ENCODE measurements around the gene TCF19.
"Not testable (repeated sequence)": the region's sequence is repeated elsewhere in the genome, so short reads cannot be mapped to it uniquely, and the experiment has no call there.

Gene TCF19

GRCh38 chr6:31162463-31163165, 4.2 kb downstream of the TCF19 start:
- no peak for DNase-seq

GRCh38 chr6:31163922-31164321, 5.5 kb downstream of the TCF19 start:
- no peak for DNase-seq

GRCh38 chr6:31164475-31165063, 6.2 kb downstream of the TCF19 start:
- not testable (repeated sequence) for DNase-seq

- DNase-seq = not testable (repeated sequence)
Observed at GRCh38 chr6:31165064-31165832, 6.9 kb downstream of the TCF19 start.

- DNase-seq = no peak
Observed at GRCh38 chr6:31165986-31166385, 7.6 kb downstream of the TCF19 start.

GRCh38 chr6:31168606-31169005, 10.2 kb downstream of the TCF19 start:
- DNase-seq = no peak

GRCh38 chr6:31169123-31169857, 10.9 kb downstream of the TCF19 start:
- no peak for DNase-seq

- not testable (repeated sequence) for DNase-seq
Observed at GRCh38 chr6:31169858-31170599, 11.6 kb downstream of the TCF19 start.

- DNase-seq = no peak
Observed at GRCh38 chr6:31170600-31170881, 12.2 kb downstream of the TCF19 start, which contains the start of gene POU5F1. Gene POU5F1 (minus strand): TSS chr6:31170682. CDS start chr6:31170620, 62 bp downstream.

- DNase-seq = no peak
Observed at GRCh38 chr6:31170987-31171671, 12.7 kb downstream of the TCF19 start.

- no peak for DNase-seq
Observed at GRCh38 chr6:31171931-31172905, 13.8 kb downstream of the TCF19 start.

GRCh38 chr6:31172973-31173384, 14.6 kb downstream of the TCF19 start:
- no peak for DNase-seq

- no peak for DNase-seq
Observed at GRCh38 chr6:31173406-31173805, 15.0 kb downstream of the TCF19 start.

- no peak for DNase-seq
Observed at GRCh38 chr6:31174378-31174777, 16.0 kb downstream of the TCF19 start.

- DNase-seq = no peak
Observed at GRCh38 chr6:31175971-31176370, 17.6 kb downstream of the TCF19 start.

GRCh38 chr6:31178143-31179041, 20.0 kb downstream of the TCF19 start:
- DNase-seq = no peak

- no peak for DNase-seq
Observed at GRCh38 chr6:31179042-31179386, 20.6 kb downstream of the TCF19 start.

GRCh38 chr6:31179896-31180295, 21.5 kb downstream of the TCF19 start:
- no peak for DNase-seq

GRCh38 chr6:31180500-31180899, 22.1 kb downstream of the TCF19 start:
- DNase-seq = no peak

GRCh38 chr6:31183287-31183686, 24.9 kb downstream of the TCF19 start:
- not testable (repeated sequence) for DNase-seq
